HG02943 (cell line): ENCODE data around the gene RALGPS1.
"Not testable (repeated sequence)": the region's sequence is repeated elsewhere in the genome, so short reads cannot be mapped to it uniquely, and the experiment has no call there.

Experiments
- ATAC-seq: cut with Tn5 transposase; IDR thresholded peaks from one replicate; pipeline ENCODE4 v1.9.1; 2021; ENCODE audit warnings: mild to moderate bottlenecking, low read depth, moderate library complexity; ENCODE audit not compliant: unreplicated experiment

The RALGPS1 gene

DNA sequence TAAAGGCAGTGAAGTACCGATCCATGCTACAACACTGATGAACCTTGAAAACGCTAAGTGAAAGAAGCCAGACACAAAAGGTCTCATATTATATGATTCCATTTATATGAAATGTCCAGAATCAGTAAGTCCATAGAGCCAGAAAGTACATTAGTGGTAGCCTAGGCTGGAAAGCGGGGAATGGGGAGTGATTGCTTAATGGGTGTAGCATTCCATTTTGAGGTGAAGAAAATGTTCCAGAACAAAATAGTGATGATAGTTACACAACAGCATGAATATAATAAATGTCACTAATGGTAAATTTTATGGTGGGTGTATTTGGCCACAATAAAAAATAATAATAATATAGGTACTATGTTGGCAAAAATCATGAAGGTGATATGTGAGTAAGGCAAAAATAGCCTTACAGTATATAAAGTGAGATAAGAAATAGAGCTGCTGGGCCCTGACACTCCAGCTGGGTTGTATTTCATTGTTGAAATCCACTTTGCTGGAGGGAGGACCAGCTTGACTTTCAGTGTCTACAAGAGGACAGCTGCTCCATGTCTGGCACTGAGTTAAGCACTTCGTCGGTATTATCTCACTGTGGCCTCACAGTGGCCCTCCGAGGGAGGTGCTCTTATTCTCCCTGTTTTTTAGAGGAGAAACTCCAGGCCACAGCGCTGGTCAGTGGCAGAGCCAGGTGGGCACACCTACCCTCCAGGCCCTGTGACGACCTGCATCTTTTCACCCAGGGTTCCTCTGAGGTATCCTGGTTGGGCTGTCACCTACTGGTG lies 230.3 kb downstream of the RALGPS1 start:
- ATAC-seq, result no peak

DNA sequence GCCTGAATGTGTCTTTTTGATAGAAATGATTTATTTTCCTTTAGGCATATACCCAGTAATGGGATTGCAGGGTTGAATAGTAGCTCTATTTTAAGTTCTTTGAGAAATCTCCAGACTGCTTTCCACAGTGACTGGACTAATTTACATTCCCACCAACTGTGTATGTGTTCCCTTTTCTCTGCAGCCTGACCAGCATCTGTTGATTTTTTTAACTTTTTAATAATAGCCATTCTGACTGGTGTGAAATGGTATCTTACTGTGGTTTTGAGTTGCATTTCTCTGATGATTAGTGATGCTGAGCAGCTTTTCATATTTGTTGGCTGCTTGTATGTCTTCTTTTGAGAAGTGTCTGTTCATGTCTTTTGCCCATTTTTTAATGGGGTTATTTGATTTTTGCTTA lies 232.3 kb downstream of the RALGPS1 start:
- ATAC-seq, result not testable (repeated sequence)

DNA sequence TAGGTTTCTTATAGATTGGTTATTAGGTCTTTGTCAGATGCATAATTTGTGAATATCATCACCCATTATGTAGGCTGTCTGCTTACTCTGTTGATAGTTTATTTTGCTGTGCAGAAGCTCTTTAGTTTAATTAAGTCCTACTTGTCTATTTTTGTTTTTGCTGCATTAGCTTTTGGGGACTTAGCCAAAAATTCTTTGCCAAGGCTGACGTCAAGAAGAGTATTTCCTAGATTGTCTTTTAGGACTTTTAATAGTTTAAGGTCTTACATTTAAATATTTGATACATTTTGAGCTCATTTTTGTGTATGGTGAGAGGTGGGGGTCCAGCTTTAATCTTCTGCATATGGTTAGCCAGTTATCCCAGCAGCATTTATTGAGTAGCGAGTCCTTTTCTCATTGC lies 232.7 kb downstream of the RALGPS1 start:
- no peak for ATAC-seq

DNA sequence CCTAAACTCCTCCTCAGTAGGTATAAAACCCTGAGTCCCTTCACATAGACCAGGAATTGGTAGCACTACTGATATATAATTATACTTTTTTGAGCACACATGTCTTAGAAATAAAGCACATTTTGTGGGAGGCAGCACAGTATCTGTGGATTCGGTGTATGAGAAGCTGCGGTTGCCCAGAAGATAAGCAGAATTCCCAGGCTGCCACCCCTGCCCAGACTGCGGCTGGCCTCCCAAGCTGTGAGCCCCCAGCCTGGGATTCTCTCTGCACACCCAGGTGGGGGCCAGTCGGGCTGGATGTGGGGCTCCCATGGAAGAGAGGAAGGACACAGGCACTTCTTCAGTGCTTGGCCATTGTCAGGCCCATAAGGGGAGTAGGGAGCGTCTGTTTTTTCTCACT lies 233.4 kb downstream of the RALGPS1 start:
- ATAC-seq, result no peak

DNA sequence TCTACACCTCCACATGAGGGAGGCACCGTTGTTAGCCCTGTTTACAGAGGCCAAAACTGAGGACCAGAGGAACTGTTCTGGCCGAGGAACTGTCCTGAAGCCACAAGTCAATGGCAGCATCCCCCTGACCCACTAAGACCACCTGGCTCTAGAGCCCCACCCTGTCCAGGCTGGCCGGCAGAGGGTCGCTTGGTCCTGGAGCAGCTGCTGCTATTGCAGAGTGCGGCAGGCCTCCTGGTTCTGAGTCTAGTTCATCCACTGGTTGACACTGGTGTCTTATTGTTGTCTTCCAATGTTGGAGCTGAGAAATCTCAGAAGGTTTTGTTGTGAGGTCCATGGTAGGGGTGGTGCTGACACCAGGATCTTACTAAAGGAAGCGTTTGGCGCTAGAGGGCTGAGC lies 234.4 kb downstream of the RALGPS1 start:
- ATAC-seq, result no peak

DNA sequence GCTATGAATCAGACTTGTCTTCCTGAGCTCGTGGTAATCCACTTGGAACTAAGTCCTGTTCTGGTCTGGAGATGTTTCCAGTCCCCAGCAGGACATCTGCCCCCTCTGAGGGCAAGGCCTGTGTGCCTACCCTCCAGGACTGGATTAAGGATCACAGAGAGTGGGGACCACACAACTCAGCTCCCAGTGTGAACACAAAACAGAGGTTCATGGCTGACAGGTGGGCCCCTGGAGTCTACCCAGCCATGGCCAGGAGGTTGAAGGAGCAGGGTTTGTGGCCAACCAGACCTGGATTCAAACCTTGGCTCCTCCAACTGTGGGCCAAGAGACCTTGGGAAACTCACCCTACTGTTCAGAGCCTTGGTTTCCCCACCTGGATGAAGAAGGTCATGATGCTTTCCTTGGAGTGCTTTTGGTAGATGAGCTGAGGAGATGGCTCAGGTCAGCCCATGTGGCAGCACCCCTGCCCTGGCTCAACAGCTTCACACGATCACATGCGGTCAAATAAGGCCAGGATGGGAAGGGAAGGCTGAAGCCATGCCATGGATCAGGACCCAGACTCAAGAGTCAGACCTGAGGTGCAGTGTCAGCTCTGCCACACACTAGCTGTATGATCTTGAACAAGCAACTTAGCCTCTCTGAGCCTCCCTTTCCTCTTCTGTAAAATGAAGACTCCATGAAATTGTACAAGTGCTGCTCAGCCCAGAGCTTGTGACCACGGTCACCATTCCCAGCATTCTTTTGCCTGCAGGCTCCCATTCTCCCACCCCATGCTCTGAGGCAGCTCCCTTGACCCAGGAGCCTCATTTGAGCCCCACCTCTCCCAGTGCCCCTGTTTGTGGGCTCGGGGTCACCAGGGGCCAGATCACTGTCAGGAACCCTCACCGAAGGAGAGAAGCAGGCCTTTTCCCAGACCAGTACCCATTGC lies 235.1 kb downstream of the RALGPS1 start:
- ATAC-seq, result no peak

DNA sequence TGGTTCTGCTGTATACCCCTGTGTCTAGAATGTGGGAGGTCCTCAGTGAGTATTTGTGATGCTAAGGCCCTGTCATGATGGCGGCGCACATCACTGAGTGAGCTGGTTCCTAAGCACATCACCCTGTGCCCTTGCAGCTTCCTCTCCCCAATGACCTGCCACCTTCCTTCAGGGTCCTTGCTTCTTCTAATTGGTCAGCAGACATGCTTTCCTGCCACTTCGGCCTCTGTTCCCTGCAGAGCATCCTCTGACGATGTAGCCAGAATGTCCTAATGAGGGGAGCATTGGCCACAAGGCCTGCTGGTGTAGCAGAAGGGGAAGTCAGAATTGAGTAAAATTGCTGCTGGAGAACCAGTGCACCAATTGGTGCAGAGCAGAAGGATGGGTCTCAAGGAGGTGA lies 238.9 kb downstream of the RALGPS1 start:
- no peak for ATAC-seq

DNA sequence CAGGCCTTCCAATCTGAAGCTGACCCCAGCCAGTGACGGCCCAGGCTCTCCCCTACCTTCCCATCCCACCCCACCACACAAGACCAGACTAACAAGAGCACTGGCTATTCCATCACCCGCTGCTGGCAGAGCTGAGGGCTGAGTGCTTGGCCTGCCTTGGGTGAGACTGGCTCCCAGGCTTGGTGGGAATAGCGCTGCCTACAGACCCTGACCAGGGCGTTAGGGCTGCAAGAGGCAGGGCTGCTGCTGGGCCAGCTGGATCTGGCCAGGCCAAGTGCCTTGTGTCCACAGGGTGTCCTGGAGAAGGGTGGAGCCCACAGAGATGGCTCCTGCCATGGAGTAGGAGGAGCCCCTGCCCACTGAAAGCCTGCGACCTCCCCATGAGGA lies 239.4 kb downstream of the RALGPS1 start:
- ATAC-seq, result no peak

DNA sequence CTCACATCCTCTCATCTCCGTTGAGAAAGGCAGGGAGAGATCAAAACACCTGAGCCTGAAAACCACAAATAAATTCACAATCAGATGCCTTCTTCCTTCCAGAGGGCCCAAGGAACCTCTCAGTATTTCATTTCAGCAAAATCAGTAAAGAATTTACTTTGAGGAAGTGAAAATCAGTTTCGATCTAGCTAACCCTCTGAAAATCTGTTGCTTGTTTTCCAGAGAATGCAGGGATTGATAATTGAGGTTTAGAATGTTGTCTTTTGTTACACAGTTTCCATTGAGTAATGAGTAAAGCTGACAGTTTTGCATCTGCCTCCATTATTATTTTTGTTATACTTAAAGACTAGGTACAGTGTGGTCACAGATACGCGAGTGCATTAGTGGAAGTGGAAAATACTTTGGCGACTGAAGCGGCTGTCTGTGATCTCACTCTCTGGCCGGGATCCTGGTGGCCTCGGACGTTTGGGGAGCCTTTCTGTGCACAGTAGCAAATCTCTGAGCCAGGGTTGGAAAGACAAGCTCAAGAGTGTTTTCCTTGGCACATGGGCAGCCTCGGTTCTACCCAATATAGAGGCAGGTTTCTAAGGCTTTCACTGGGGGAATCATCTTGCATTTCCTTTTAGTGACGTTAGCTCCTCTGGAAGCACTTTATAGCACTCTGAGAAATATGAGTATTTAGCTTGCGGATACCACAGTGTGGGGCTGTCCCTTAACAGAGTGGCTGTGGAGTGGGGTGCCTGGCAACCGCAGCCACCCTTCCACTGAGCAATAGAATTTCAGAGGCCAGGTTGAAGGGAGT lies 240.0 kb downstream of the RALGPS1 start:
- ATAC-seq, result no peak

DNA sequence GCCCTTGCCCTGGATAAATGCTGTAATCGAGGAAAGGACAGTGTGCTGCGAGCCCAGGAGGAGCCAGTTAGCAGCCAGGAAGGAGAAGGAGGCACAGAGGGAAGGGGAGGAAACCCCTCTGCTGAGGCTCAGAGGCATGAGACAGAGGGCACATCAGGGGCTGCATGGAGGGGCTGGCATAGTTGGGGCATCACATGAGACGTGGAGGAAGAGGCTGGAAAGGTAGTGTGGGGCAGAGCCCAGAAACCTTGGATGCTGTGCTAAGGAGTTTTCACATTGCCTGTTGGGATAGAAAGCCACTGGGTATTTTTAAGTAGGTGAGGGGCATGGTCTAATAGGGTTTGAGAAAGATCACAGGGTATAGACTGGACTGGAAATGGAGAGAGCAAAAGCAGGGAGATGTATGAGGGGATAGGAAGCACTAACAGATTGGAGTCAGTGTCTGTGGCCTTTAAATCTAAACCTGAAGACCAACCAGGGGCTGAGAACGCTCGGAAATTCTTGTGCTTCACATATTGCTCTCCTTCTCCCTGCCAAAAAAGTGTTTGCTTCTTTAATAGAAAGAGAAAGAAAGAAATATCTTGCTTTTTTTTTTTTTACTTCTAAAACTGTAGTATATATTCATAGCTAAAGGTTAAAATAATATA lies 240.9 kb downstream of the RALGPS1 start:
- no peak for ATAC-seq

DNA sequence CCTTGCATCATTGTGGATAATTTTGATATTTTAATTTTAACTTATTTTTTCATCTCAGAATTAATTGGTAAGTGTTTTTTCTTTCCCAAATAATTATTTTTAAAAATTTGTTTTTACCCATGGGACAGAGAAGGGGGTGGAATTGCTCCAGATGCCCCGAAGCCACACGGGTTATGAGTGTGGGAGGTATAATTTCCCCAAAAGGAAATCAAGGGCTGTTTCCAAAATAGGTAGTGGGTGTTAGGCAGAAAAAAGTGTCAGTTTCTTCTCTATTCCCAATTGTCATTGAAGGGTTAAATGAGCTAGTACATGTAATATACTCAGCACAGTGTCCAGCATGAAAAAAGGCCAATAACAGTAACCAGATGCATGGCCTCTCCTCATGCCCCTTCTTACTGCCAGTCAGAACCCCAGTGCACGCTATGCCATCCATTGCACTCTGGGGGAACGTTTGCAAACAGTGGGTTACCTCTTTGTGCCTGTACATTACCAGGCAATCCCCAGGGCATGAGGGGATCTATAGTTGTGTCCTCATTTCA lies 244.3 kb downstream of the RALGPS1 start:
- no peak for ATAC-seq

DNA sequence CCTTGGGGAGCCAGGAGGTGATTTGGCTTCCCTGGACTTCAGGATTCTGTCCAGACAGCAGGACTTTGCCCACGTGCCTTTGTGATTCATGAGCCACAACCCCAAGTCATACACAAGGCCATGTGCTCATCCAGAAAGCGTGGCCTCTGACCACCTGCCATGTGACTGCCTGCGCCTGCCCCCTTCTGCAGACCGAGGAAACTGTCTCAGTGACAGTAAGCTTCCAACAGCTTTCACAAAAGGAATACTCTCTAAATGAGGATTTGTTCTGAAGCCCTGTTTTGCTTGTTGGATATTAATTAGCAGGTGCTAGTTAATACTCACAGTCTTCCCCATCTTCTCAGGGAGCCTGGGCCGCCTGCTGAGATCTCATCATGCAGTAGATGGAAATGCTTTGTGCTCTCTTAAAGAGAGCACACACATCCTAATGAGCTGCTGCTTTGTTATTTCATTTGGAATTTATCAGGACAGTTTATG lies 244.8 kb downstream of the RALGPS1 start:
- ATAC-seq, result no peak

DNA sequence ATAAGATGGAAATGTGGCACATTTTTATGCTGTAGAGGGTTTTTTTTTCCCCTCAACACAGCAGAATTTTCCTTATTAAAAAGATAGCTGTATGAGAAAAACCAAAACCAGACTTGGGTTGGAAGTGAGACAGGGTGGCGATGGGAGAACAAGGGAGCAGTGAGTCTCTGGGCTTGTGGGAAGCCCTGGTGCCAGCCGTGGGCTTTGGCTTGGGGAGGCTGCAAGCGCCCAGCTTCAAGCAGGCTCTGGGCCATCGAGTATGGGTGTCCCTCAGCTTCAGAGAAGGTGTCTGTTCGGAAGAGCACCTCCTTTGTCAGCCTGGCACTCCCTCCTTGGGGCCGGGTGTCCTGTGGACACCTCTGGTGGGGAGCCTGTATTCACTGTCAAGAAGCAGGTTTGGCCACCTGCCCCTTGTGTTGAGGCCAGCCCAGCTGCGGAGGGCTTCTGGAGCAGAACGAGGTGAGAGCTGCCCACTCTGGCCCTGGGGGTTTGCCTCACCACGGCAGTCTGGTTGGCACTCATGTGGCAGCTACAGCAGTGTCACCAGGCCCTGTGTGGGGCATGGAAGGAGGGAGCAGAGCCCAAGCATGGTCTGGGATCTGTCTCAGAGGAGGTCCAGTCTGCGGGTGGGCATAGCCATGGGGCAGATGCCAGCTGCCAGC lies 245.5 kb downstream of the RALGPS1 start:
- ATAC-seq, result no peak

DNA sequence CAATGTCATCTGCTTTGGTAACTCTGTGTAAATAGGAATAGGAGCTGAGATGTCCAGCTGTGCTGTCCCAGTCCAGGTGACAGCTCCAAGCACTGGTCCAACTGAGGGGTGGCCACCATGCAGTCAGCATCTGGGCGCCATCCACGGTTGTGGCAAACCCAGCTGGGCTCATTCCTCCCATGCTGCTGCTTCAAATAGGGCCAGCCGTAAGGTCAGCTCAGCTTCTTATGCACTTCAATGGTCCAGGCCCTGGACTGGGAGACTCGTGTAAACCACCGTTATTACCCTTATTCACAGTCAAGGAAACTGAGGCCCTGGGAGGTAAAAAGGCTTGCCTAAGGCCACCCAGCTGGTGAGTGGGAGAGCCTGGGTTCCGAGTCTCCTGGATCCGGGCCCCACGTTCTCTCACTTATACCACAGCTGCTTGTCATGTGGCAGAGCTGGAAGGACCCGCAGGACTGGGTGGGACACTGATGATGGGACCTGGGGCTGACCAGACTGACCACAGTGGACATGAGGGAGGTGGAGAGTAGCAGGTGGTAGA lies 246.6 kb downstream of the RALGPS1 start:
- no peak for ATAC-seq

DNA sequence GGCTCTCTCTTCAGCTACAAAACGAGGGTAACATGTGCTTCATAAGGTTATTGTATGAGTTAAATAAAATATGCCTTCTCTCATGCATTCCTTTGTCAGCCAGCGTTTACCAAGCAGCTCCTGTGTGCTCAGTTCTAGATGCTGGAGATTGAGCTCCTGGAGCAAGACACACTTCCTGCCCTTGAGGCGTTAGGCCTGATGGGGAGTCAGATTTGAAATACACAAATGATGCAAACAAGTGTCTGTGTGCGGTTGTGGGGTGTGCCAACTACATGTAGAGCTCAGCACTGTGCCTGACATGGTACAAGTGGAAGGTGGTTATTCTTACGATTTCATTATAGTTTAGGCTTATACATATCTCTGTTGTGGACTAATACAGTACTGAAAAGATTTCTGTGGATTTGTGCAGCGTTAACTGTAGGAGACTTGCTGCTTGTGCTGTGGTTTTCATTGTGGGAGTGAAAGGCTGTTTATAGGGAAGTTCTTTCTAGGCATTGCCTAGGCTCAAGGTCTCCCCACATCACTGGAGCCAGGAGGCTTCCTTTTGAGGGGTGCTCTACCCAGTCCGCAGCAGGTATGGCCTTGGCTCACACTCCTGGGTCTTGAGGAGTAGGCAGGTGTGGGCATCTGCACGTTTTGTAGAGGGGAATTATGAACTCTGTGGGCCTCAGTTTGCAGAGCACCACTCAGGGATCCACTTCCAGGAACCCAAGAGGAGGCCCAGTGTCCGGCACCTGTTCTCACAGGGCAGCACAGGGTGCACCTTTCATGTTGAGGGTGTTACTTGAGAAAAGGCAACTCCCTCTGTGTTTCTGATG lies 247.7 kb downstream of the RALGPS1 start:
- ATAC-seq, result no peak

DNA sequence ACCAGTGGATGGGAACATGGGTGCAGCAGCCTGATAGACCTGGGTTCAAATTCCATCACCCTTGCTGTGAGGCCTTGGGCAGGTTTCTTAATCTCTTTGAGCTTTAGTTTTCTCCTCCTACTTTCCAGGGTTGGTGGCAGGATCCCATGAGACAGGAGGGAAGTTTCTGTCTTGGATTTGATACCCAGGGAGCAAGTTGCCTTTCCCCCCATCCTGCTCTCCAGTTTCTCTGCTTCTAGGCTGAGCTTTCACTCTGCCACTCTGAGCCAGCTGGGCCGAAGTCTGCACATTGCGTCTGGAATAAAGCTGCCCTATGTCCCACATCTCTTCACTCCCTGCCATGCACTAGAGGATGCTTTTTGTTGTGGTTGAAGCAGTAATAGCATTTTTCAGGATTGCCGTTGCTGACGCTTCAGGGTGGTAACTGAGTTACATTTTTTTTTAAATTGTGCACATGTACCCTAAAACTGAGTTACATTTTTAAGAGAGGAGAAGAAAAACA lies 248.3 kb downstream of the RALGPS1 start:
- ATAC-seq, result no peak

DNA sequence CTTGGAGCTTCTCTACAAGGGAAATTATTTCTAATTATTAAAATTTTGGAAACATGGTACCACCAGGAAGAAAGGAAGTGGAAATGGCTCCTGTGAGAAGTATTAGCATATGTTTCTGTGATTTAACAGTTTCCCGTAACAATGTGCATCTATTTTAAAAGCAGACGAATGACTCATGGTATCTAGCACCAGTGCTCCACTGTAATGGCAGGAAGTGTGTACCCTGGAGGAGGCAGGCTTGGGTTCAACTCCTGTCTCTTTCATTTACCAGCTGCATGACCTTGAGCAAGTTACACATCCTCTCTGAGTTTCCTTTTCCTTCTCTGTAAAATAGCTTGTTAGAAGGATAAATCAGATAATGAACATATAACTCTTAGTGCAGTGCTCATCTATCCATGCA lies 248.8 kb downstream of the RALGPS1 start:
- ATAC-seq, result no peak

DNA sequence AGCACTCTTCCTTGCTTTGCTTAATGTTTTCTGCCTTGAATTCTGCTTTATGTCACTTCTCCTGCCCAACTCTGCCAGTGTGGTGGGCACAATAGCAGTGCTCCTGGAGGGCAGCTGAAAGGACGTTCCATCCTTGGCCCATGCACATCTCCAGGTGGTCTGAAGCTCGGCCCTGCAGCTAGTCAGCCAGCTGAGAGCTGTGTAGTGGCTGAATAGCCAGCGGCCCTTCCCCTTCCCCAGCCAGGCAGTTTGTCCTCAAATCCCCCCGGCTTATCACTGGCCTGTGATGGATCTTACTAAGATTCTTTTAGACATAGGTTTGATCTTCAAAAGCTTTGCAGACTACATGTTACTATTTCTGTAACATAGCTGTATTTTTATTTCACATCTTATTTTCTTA lies 250.5 kb downstream of the RALGPS1 start:
- ATAC-seq, result no peak
